COLO668 (cell line): ENCODE measurements around the gene GPR42.

Experiments
- DNase-seq: peaks from one replicate; lab custom pipeline; 2025; ENCODE audit not compliant: unreplicated experiment; lab: John Stamatoyannopoulos, UW

The GPR42 gene

GRCh38 chr19:35370722-35371121 lies at the start of gene GPR42:
Gene GPR42 (plus strand): TSS chr19:35371068. CDS start chr19:35371360, 292 bp downstream.
- DNase-seq: no peak

GRCh38 chr19:35321291-35321690 lies 49.6 kb upstream of the GPR42 start:
- no peak for DNase-seq

- no peak for DNase-seq
These were observed 48.9 kb upstream of the GPR42 start for GRCh38 chr19:35322014-35322413.

GRCh38 chr19:35327642-35328041 lies 43.2 kb upstream of the GPR42 start:
- DNase-seq: peak; percentile 9

GRCh38 chr19:35328851-35329285 lies 42.0 kb upstream of the GPR42 start, which contains the start of gene CD22:
Gene CD22 (plus strand): TSS chr19:35329187. CDS start chr19:35332041, 2,854 bp downstream.
- DNase-seq: no peak

- no peak for DNase-seq
These were observed 41.5 kb upstream of the GPR42 start for GRCh38 chr19:35329323-35329722.

- no peak for DNase-seq
These were observed 40.4 kb upstream of the GPR42 start for GRCh38 chr19:35330475-35330874.

GRCh38 chr19:35331551-35332214 lies 39.2 kb upstream of the GPR42 start:
- DNase-seq: no peak

- no peak for DNase-seq
These were observed 38.1 kb upstream of the GPR42 start for GRCh38 chr19:35332817-35333216.

GRCh38 chr19:35334144-35334753 lies 36.6 kb upstream of the GPR42 start:
- no peak for DNase-seq

- no peak for DNase-seq
These were observed 34.5 kb upstream of the GPR42 start for GRCh38 chr19:35336166-35336955.

- no peak for DNase-seq
These were observed 33.5 kb upstream of the GPR42 start for GRCh38 chr19:35337097-35337983.

GRCh38 chr19:35337984-35338296 lies 32.9 kb upstream of the GPR42 start:
- no peak for DNase-seq

- DNase-seq: no peak
These were observed 30.4 kb upstream of the GPR42 start for GRCh38 chr19:35340431-35340830.

GRCh38 chr19:35341006-35341405 lies 29.9 kb upstream of the GPR42 start:
- DNase-seq: no peak

GRCh38 chr19:35341565-35342225 lies 29.2 kb upstream of the GPR42 start:
- DNase-seq: no peak

- no peak for DNase-seq
These were observed 28.4 kb upstream of the GPR42 start for GRCh38 chr19:35342430-35342829.

GRCh38 chr19:35344511-35345031 lies 26.3 kb upstream of the GPR42 start:
- DNase-seq: no peak

GRCh38 chr19:35345671-35346111 lies 25.2 kb upstream of the GPR42 start:
- DNase-seq: no peak
